ENCODE data around the gene WRNIP1. TPM values are rescaled to one million over a fixed set of nuclear protein-coding genes. Genes with fewer than 3 reads are reported as not detected.

WRNIP1 gene
- total RNA-seq, 1 experiment from 2014 or later = 78.8 TPM

DNA sequence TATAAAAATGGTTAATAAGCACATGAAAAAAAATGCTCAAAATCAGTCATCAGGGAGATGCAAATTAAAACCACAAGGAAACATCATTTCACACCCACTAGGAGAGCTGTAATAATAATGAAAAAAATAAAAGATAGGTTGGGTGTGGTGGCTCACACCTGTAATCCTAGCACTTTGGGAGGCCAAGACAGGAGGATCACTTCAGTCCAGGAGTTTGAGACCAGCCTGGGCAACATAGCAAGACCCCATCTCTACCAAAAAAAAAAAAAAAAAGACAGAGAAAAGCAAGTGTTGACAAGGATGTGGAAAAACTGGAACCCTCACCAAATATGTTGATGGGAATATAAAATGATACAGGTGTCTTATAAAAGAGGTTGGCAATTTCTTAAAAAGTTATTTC, 11.4 kb upstream of the WRNIP1 start:
- Histone ChIP-seq H3K79me2 (ENCODE audit: insufficient read depth, low read length) (no peaks in the 10 kb centered on the region), H3K4me2 (ENCODE audit: low read length) (no peak overlapping the region), H3K4me1 (ENCODE audit: control insufficient read depth in 1 of 2, insufficient read depth in 2 of 2, low read length in 2 of 2) (peaks cover 3 to 9% of the 10 kb centered on the region in 2 experiments; a peak in 3 of 4 replicates), H3K9ac (ENCODE audit: low read length) (no peak overlapping the region), H3K27me3 (ENCODE audit: insufficient read depth, low read length) (no peaks in the 10 kb centered on the region), H3K9me2 (ENCODE audit: insufficient read depth) (no peaks in the 10 kb centered on the region), H2AFZ (ENCODE audit: low read depth, low read length, poor library complexity, severe bottlenecking) (no peak overlapping the region), H3K36me3 (ENCODE audit: control insufficient read depth in 1 of 2, insufficient read depth in 2 of 2, low read length in 2 of 2) (no peaks in the 10 kb centered on the region), H4K20me1 (ENCODE audit: insufficient read depth) (no peaks in the 10 kb centered on the region), H3K27ac (ENCODE audit: low read depth, low read length) (no peak overlapping the region), H3K9me3 (ENCODE audit: control insufficient read depth in 1 of 2, insufficient read depth in 1 of 2, low read depth in 1 of 2, low read length in 2 of 2) (no peaks in the 10 kb centered on the region), H3K4me3 (replicated peaks in 1 of 2; ENCODE audit: low read depth in 1 of 2, low read length in 2 of 2) (no peak overlapping the region)
- no peak for TF ChIP-seq POLR2A (IDR thresholded peaks at IDR 0.05; ENCODE audit: borderline replicate concordance, extremely low read depth, insufficient read depth, insufficient read length)
- TF ChIP-seq, protein P1, sequence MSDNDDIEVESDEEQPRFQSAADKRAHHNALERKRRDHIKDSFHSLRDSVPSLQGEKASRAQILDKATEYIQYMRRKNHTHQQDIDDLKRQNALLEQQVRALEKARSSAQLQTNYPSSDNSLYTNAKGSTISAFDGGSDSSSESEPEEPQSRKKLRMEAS (IDR thresholded peaks at IDR 0.05) = no peak
- no peak for TF ChIP-seq SRF (IDR thresholded peaks at IDR 0.05; ENCODE audit: low read depth)
- TF ChIP-seq SP1 (IDR thresholded peaks at IDR 0.05; ENCODE audit: low read depth) = no peak
- TF ChIP-seq YY1 (IDR thresholded peaks at IDR 0.05; ENCODE audit: extremely low read depth, insufficient replicate concordance, low read depth, low read length) = no peak
- TF ChIP-seq EGR1 (IDR thresholded peaks at IDR 0.05; ENCODE audit: low read depth) = no peak
- no peak for TF ChIP-seq ZFX (IDR thresholded peaks at IDR 0.05)
- no peak for TF ChIP-seq SIN3A (IDR thresholded peaks at IDR 0.05; ENCODE audit: low read depth)
- TF ChIP-seq, protein P2, sequence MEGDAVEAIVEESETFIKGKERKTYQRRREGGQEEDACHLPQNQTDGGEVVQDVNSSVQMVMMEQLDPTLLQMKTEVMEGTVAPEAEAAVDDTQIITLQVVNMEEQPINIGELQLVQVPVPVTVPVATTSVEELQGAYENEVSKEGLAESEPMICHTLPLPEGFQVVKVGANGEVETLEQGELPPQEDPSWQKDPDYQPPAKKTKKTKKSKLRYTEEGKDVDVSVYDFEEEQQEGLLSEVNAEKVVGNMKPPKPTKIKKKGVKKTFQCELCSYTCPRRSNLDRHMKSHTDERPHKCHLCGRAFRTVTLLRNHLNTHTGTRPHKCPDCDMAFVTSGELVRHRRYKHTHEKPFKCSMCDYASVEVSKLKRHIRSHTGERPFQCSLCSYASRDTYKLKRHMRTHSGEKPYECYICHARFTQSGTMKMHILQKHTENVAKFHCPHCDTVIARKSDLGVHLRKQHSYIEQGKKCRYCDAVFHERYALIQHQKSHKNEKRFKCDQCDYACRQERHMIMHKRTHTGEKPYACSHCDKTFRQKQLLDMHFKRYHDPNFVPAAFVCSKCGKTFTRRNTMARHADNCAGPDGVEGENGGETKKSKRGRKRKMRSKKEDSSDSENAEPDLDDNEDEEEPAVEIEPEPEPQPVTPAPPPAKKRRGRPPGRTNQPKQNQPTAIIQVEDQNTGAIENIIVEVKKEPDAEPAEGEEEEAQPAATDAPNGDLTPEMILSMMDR (IDR thresholded peaks at IDR 0.05 in 2 of 3, conservative IDR thresholded peaks at IDR 0.05 in 1 of 3; ENCODE audit: borderline replicate concordance in 1 of 3, insufficient read depth in 1 of 3, low read depth in 2 of 3, low read length in 2 of 3) = no peak
- TF ChIP-seq ZNF274 (IDR thresholded peaks at IDR 0.05; ENCODE audit: low read depth, low read length) = no peak
- TF ChIP-seq TCF7L2 (IDR thresholded peaks at IDR 0.05; ENCODE audit: borderline replicate concordance, extremely low read depth, insufficient read depth, insufficient read length) = no peak
- no peak for TF ChIP-seq CBX3 (IDR thresholded peaks at IDR 0.05; ENCODE audit: low read depth)
- TF ChIP-seq EZH2 (IDR thresholded peaks at IDR 0.05) = no peak
- TF ChIP-seq, protein P3, sequence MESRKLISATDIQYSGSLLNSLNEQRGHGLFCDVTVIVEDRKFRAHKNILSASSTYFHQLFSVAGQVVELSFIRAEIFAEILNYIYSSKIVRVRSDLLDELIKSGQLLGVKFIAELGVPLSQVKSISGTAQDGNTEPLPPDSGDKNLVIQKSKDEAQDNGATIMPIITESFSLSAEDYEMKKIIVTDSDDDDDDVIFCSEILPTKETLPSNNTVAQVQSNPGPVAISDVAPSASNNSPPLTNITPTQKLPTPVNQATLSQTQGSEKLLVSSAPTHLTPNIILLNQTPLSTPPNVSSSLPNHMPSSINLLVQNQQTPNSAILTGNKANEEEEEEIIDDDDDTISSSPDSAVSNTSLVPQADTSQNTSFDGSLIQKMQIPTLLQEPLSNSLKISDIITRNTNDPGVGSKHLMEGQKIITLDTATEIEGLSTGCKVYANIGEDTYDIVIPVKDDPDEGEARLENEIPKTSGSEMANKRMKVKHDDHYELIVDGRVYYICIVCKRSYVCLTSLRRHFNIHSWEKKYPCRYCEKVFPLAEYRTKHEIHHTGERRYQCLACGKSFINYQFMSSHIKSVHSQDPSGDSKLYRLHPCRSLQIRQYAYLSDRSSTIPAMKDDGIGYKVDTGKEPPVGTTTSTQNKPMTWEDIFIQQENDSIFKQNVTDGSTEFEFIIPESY (IDR thresholded peaks at IDR 0.05; ENCODE audit: extremely low read depth, insufficient replicate concordance, low read length) = no peak
- no peak for TF ChIP-seq CEBPB (IDR thresholded peaks at IDR 0.05; ENCODE audit: low read depth)
- TF ChIP-seq, protein P4, sequence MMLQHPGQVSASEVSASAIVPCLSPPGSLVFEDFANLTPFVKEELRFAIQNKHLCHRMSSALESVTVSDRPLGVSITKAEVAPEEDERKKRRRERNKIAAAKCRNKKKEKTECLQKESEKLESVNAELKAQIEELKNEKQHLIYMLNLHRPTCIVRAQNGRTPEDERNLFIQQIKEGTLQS (IDR thresholded peaks at IDR 0.05) = no peak
- TF ChIP-seq JUND (IDR thresholded peaks at IDR 0.05) = no peak
- no peak for TF ChIP-seq ELF1 (IDR thresholded peaks at IDR 0.05; ENCODE audit: borderline replicate concordance, low read depth)
- TF ChIP-seq EZH2phosphoT487 (IDR thresholded peaks at IDR 0.05; ENCODE audit: borderline replicate concordance) = no peak
- no peak for TF ChIP-seq FOSL1 (IDR thresholded peaks at IDR 0.05; ENCODE audit: low read depth)
- intact Hi-C loops (cut with micrococcal nuclease) = no loop called here
- DNase-seq (ENCODE audit: low read depth, low spot score) (no peak), ATAC-seq (no peak)
- RAD21 ChIA-PET (ENCODE audit: low non-redundant PET in 1 of 2, low total read pairs in 2 of 2, uncharacterized antibody in 2 of 2, unreplicated experiment in 2 of 2) = no interaction called here
- POLR2A ChIA-PET = no interaction called here
- CTCF ChIA-PET = no interaction called here
- no TSS peak for BruUV-seq (replicated peaks)

Data from HCT116 (cell line).